ENCODE results near the gene COG4. TPM values are rescaled to one million over a fixed set of nuclear protein-coding genes. Genes with fewer than 3 reads are reported as not detected.

The COG4 gene
- total RNA-seq, 6 experiments from 2014 or later: 24.5 to 32.9 (median 30.7) TPM

DNA sequence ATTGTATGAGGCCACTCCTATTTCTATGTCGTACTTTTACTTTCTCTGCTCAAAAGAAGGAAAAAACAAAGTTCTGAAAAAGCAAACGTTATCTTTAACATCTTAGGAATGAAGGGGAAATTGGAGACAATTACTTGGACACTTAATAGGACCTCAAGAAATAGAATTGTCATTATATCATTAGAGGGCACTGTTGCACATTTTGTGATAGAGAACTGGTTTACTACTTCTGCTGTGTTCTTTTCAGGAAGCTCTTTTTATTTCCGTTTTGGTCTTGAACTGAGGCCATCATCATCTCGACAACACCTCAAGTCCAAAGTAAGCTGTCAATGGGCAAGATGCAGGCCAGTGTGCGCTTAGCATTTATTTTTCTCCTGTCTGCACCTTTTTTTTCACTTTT is 14.6 kb downstream of the COG4 start:
- intact Hi-C loops (cut with DNase I): no loop called here
- DNase-seq (no peak), ATAC-seq (peak; percentile 25 to 36 (median 34))
- TF ChIP-seq POLR2A (IDR thresholded peaks at IDR 0.05): no peak
- TF ChIP-seq, protein P1, sequence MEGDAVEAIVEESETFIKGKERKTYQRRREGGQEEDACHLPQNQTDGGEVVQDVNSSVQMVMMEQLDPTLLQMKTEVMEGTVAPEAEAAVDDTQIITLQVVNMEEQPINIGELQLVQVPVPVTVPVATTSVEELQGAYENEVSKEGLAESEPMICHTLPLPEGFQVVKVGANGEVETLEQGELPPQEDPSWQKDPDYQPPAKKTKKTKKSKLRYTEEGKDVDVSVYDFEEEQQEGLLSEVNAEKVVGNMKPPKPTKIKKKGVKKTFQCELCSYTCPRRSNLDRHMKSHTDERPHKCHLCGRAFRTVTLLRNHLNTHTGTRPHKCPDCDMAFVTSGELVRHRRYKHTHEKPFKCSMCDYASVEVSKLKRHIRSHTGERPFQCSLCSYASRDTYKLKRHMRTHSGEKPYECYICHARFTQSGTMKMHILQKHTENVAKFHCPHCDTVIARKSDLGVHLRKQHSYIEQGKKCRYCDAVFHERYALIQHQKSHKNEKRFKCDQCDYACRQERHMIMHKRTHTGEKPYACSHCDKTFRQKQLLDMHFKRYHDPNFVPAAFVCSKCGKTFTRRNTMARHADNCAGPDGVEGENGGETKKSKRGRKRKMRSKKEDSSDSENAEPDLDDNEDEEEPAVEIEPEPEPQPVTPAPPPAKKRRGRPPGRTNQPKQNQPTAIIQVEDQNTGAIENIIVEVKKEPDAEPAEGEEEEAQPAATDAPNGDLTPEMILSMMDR (IDR thresholded peaks at IDR 0.05): peak in 3 of 4 donors; percentile 15 to 23 (median 21)
- 50% methylated on average over 5 of the region's 5 CpGs for WGBS (ENCODE audit: insufficient coverage, low coverage, low lambda C conversion rate, missing lambda C conversion rate)
- H3K27ac ChIP-seq: no peak overlapping the region
- peaks cover 0 to 68% (median 25%) of the 10 kb centered on the region in 4 donors for H3K36me3 ChIP-seq
- no peaks in the 10 kb centered on the region for H3K9me3 ChIP-seq
- H3K4me3 ChIP-seq: no peak overlapping the region
- no peaks in the 10 kb centered on the region for H3K4me1 ChIP-seq
- no peaks in the 10 kb centered on the region for H3K27me3 ChIP-seq

DNA sequence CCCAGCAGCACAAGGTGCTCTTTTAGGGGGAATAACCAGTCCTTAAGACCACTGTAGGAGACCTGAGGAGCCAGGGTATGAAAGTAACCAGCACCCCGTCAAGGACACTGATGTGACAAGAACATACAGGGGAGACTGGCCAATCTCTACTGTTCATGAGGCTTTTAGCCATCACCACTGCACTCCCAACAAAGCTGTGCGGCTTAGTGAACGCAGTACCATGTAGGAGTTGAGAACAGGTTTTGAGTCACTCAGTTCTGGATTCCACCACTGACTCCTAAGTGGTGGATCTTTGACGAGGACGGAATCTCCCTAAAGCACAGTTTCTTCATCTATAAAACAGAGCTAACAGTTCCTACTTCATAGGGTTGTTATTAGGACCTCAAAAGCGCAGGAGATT is 26.8 kb downstream of the COG4 start:
- Histone ChIP-seq H3K36me3 (peaks cover 0 to 76% (median 14%) of the 10 kb centered on the region in 4 donors), H3K9me3 (no peaks in the 10 kb centered on the region), H3K27ac (no peak overlapping the region), H3K4me1 (no peaks in the 10 kb centered on the region), H3K4me3 (no peak overlapping the region), H3K27me3 (no peaks in the 10 kb centered on the region)
- ATAC-seq: no peak
- no peak for DNase-seq
- TF ChIP-seq, protein P1 (IDR thresholded peaks at IDR 0.05): no peak
- TF ChIP-seq POLR2A (IDR thresholded peaks at IDR 0.05): no peak
- 86% methylated on average over 5 of the region's 6 CpGs for WGBS (ENCODE audit: insufficient coverage, low coverage, low lambda C conversion rate, missing lambda C conversion rate)
- intact Hi-C loops (cut with DNase I): no loop called here

DNA sequence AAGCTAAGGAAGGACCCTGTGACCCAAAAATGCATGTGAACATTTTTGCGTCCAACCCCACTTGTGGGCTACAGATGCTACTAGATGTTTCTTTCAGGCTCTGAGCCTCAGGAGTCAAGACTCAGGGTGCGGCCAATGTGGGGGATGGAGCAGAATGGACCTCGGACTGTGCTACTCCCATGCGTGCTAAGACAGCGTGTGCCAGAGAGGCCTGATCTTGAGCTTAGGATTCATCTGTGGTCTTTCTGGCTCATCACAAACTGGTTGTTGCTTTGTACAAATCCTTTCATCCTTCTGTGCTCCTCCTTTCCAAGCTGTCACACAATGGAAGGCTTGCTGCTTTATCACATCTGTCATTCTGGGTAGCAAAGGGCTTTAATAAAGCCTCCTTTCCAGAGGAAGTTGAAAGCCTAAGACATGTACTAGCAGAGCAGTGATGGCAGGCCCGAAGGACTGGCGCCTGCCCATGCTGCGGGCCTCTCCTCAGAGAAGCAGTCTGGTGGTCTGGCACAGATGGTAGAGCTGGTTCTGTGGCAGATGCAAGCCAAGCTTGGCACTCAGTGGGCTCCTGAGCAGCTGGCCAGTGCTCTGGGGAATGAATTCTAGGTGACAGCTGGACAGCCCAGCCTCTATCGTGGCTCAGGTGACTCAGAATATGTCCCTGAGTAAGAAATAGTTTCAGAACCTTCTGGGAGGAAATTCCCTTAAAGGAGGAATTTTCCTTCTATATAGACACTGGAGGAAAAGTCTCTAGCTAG is 27.8 kb downstream of the COG4 start:
- Histone ChIP-seq H3K27me3 (no peaks in the 10 kb centered on the region), H3K9me3 (no peaks in the 10 kb centered on the region), H3K36me3 (peaks cover 0 to 72% (median 12%) of the 10 kb centered on the region in 4 donors), H3K4me3 (no peak overlapping the region), H3K4me1 (no peaks in the 10 kb centered on the region), H3K27ac (no peak overlapping the region)
- intact Hi-C loops (cut with DNase I): no loop called here
- ATAC-seq: no peak
- WGBS (ENCODE audit: insufficient coverage, low coverage, low lambda C conversion rate, missing lambda C conversion rate): 87% methylated on average over 5 of the region's 9 CpGs
- TF ChIP-seq POLR2A (IDR thresholded peaks at IDR 0.05): no peak
- TF ChIP-seq, protein P1 (IDR thresholded peaks at IDR 0.05): no peak
- DNase-seq: no peak

DNA sequence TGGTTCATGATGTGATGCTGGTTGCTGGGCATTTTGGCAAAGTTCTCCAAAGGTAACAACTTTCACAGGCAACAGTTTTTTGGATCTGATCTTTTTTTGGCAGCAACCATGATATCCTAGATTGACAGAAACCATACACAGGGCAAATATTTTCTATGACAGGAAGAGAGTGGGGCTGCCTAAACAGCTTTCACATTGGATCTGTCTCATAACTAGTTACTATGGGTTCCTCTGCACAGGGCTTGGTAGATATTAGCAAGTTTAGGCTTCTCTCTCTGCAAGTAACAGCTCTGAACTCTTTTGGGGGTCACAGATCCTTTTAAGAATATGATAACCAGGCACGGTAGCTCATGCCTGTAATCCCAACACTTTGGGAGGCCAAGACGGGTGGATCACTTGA is 28.6 kb downstream of the COG4 start:
- intact Hi-C loops (cut with DNase I): no loop called here
- no peak overlapping the region for H3K4me3 ChIP-seq
- H3K27ac ChIP-seq: no peak overlapping the region
- H3K27me3 ChIP-seq: no peaks in the 10 kb centered on the region
- DNase-seq: no peak
- H3K4me1 ChIP-seq: no peaks in the 10 kb centered on the region
- no peaks in the 10 kb centered on the region for H3K9me3 ChIP-seq
- TF ChIP-seq POLR2A (IDR thresholded peaks at IDR 0.05): no peak
- TF ChIP-seq, protein P1 (IDR thresholded peaks at IDR 0.05): no peak
- H3K36me3 ChIP-seq: peaks cover 0 to 72% (median 10%) of the 10 kb centered on the region in 4 donors
- 90% methylated on average over 2 of the region's 2 CpGs for WGBS (ENCODE audit: insufficient coverage, low coverage, low lambda C conversion rate, missing lambda C conversion rate)
- ATAC-seq: no peak
